ENCODE measurements around the gene SHD. TPM values are rescaled to one million over a fixed set of nuclear protein-coding genes. Genes with fewer than 3 reads are reported as not detected.
A peak's percentile ranks its signal among the peaks of the same experiment; 100 is the strongest.

SHD gene
- total and polyA plus RNA-seq, 12 donors: 0.03 to 0.37 (median 0.24) TPM; not detected in 8

GRCh38 chr19:4300589-4300988 is 21.5 kb downstream of the SHD start:
- Histone ChIP-seq H3K4me3 (no peak overlapping the region), H3K27me3 (peaks cover 0 to 43% (median 30%) of the 10 kb centered on the region in 7 donors), H3K9me3 (no peaks in the 10 kb centered on the region), H3K36me3 (no peaks in the 10 kb centered on the region), H3K27ac (no peak overlapping the region), H3K4me1 (peaks cover 0 to 6% (median 0%) of the 10 kb centered on the region in 9 donors)
- no peak for DNase-seq
- intact Hi-C loops (cut with DNase I): no loop called here
- 90 to 92% methylated on average over 3 of the region's 3 CpGs for WGBS, 2 donors
- TF ChIP-seq CTCF (IDR thresholded peaks at IDR 0.05): no peak
- ATAC-seq: no peak

GRCh38 chr19:4301590-4302242 is 22.6 kb downstream of the SHD start:
- H3K27me3 ChIP-seq: peaks cover 0 to 36% (median 21%) of the 10 kb centered on the region in 7 donors
- DNase-seq: no peak
- no peak overlapping the region for H3K27ac ChIP-seq
- ATAC-seq: no peak
- H3K9me3 ChIP-seq: no peaks in the 10 kb centered on the region
- TF ChIP-seq CTCF (IDR thresholded peaks at IDR 0.05): no peak
- H3K36me3 ChIP-seq: no peaks in the 10 kb centered on the region
- peaks cover 0 to 6% (median 0%) of the 10 kb centered on the region in 9 donors for H3K4me1 ChIP-seq
- H3K4me3 ChIP-seq: no peak overlapping the region
- 56 to 64% methylated on average over 13 of the region's 13 CpGs for WGBS, 2 donors
- intact Hi-C loops (cut with DNase I): no loop called here

- no peaks in the 10 kb centered on the region for H3K36me3 ChIP-seq
- H3K27ac ChIP-seq: no peak within 1 kb of the TSS
- DNase-seq (no peak), ATAC-seq (no peak)
- peaks cover 0 to 6% (median 0%) of the 10 kb centered on the region in 9 donors for H3K4me1 ChIP-seq
- H3K4me3 ChIP-seq: no peak within 1 kb of the TSS
- intact Hi-C loops (cut with DNase I): no loop called here
- H3K9me3 ChIP-seq: no peaks in the 10 kb centered on the region
- 50 to 64% methylated on average over 8 of the region's 8 CpGs for WGBS, 2 donors
- H3K27me3 ChIP-seq: peaks cover 0 to 37% (median 23%) of the 10 kb centered on the region in 7 donors
- TF ChIP-seq CTCF (IDR thresholded peaks at IDR 0.05): no peak
Measured at GRCh38 chr19:4302243-4302640, 23.2 kb downstream of the SHD start, which contains the start of gene TMIGD2. Gene TMIGD2, minus strand, starts transcription at chr19:4302389. Its CDS starts 4 bp downstream, at chr19:4302385.

GRCh38 chr19:4303819-4304537 is 24.9 kb downstream of the SHD start:
- no peaks in the 10 kb centered on the region for H3K36me3 ChIP-seq
- H3K27ac ChIP-seq: no peak overlapping the region
- H3K27me3 ChIP-seq: peaks cover 0 to 30% (median 23%) of the 10 kb centered on the region in 7 donors
- peak overlapping the region in 3 of 10 donors; percentile 11 to 36 (median 16) for H3K4me3 ChIP-seq
- no peaks in the 10 kb centered on the region for H3K9me3 ChIP-seq
- peaks cover 0 to 6% (median 0%) of the 10 kb centered on the region in 9 donors for H3K4me1 ChIP-seq
- intact Hi-C loops (cut with DNase I): no loop called here
- TF ChIP-seq CTCF (IDR thresholded peaks at IDR 0.05): no peak
- DNase-seq (no peak), ATAC-seq (no peak)
- 48 to 53% methylated on average over 18 of the region's 18 CpGs for WGBS, 2 donors
